HG03108 (cell line): ENCODE measurements around the gene FGF9.

Experiments used
- ATAC-seq: cut with Tn5 transposase; IDR thresholded peaks from one replicate; pipeline ENCODE4 v1.9.1; 2021; ENCODE audit warnings: moderate library complexity; ENCODE audit not compliant: unreplicated experiment

Gene FGF9

GRCh38 chr13:21670883-21671619 is at the start of gene FGF9:
Gene FGF9, plus strand, starts transcription at chr13:21671073. Its CDS starts 840 bp downstream, at chr13:21671913.
- peak; percentile 72 for ATAC-seq

GRCh38 chr13:21625366-21625765 is 45.5 kb upstream of the FGF9 start:
- ATAC-seq, result no peak

GRCh38 chr13:21632196-21632595 is 38.7 kb upstream of the FGF9 start:
- ATAC-seq, result no peak

DNA sequence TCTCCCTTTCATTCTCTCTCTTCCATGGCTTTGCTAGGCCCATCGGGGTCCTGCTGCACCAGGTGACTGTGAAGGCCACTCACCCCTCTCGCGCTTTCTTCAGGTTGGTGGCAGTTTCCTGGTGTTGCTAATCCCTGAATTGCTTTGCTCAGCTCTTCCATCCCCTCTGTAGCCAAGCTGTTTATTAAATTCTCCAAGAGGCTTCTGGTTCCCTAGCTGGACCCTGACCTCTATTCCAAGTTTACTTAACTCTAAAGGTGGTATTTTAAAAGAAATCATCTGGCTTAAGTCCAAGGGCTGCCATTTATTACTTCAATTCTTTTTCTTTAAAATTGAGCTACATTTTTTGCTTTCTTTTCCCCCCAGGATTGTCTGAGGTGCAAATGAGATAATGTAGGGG is 34.2 kb upstream of the FGF9 start:
- ATAC-seq, result no peak

GRCh38 chr13:21637296-21637695 is 33.6 kb upstream of the FGF9 start:
- ATAC-seq, result no peak

GRCh38 chr13:21638319-21639282 is 32.3 kb upstream of the FGF9 start:
- no peak for ATAC-seq

DNA sequence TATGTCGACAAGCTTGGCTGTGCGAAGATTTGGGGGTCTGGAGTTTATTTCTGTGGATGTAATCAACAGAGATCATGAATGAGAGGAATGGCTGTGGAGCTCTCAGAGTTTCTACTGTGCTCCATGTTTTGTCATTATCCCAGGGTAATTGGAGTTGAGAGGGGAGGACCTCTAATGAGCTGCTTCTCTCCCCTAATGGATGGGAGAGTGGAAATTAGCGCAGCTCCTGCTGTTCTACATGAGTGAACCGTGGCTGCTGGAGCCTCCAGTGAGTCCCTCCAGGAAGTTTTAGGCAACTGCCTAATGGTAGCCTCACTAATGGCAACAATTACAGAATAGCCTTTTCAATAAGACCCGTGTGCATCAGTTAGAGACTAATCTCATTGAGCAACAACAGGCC is 31.3 kb upstream of the FGF9 start:
- ATAC-seq, result no peak

DNA sequence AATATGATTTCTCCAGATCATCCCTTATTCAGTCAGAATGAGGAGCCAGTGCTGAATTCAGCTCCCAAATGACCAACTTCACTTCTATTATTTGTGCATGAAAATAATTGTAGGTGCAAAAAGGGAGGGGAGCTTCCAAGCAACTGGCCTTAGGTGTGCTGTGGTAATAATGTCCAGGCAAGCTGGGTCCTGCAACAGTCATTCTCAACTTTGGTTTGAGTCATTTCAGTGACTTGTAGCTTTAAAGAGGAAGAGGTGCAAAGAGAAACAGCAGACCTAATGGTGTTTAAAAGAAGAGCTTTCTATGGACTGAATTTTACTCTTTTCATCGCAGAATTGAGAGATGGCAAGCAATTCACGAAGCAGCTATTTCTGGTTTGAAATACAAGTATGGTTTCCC is 29.2 kb upstream of the FGF9 start:
- ATAC-seq, result no peak

DNA sequence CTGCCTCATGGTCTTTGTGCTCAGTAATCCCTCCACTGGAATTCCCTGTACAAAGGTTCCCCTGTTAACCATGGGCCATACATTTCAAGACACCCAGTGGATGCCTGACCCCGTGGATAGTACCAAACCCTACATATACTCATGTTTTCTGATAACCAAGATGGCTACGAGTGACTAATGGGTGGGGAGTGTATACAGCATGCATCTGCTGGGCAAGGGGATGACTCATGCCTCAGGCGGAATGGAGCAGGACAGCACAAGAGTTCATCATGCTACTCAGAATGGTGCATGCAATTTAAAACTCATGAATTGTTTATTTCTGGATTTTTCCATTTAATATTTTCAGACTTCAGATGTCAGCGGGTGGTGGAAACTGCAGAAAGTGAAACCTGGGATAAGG is 13.3 kb upstream of the FGF9 start:
- no peak for ATAC-seq

GRCh38 chr13:21659087-21659486 is 11.8 kb upstream of the FGF9 start:
- no peak for ATAC-seq

DNA sequence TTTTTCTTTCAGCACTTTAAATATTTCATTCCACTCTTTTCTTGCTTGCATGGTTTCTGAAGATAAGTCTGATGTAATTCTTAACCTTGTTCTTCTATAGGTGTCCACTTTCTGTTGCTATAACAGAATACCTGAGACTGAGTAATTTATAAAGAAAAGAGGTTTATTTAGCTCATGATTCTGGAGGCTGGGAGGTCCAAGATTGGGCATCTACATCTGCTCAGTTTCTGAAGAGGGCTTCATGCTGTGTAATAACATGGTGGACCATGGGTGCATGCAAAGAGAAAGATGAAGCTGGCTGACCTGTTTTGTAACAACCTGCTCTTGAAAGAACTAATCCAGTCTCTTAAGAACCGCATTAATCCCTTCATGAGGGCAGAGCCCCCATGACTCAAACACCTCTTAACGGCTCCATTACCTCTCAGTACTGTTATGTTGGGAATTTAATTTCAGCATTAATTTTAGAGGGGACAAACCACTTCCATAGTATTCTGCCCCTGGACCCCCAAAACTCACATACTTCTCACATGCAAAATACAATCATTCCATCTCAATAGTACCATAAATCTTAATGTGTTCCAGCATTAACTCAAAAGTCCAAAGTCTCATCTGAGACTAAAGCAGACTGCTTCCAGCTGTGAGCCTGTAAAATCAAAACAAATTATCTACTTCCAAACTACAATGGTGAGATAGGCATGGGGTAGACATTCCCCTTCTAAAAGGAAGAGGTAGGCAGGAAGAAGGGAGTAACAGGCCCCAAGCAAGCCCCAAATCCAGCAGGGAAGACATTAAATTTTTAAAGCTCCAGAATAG is 9.6 kb upstream of the FGF9 start:
- no peak for ATAC-seq

DNA sequence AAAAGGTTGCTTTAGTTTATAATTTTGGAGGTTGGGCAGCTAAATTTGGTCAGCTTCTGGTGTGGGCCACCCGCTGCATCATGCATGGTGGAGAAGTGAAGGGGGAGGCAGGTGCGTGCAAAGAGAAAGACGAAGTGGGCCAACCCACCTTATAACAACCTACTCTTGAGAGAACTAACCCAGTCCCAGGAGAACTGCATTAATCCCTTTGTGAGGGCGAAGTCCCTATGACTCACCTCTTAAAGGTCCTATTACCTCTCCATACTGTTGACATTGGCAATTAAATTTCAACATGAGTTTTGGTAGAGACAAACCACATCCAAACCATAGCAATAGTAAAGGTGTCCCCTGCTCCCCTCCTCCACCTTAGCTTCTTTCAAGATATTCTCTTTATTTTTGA is 7.7 kb upstream of the FGF9 start:
- ATAC-seq, result no peak

DNA sequence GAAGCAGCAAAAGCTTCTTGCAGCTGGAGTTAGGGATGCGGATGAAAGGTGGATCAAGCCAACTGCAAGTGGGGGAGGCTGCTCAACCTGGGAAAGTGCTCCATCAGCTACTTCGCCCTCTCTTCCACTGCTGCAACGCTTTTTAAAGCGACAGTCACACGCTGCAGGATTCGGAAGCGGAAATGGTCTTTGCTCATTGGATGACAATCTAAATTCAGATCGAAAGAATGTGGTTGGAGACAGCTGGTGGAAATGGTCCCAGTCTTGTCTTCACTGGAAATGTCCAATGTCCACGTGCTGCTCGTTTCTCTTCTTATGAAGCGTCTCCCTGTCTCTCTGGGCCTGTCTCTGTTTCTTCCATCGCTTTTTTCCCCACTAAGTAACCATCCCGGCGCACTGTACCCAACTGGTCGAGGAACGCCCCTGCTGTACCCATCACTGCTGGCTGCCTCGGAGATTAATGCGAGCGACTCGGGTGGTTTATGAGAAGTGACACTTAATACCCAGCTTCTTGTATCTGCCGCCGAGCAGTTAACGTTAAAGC is 2.1 kb upstream of the FGF9 start:
- ATAC-seq, result no peak

DNA sequence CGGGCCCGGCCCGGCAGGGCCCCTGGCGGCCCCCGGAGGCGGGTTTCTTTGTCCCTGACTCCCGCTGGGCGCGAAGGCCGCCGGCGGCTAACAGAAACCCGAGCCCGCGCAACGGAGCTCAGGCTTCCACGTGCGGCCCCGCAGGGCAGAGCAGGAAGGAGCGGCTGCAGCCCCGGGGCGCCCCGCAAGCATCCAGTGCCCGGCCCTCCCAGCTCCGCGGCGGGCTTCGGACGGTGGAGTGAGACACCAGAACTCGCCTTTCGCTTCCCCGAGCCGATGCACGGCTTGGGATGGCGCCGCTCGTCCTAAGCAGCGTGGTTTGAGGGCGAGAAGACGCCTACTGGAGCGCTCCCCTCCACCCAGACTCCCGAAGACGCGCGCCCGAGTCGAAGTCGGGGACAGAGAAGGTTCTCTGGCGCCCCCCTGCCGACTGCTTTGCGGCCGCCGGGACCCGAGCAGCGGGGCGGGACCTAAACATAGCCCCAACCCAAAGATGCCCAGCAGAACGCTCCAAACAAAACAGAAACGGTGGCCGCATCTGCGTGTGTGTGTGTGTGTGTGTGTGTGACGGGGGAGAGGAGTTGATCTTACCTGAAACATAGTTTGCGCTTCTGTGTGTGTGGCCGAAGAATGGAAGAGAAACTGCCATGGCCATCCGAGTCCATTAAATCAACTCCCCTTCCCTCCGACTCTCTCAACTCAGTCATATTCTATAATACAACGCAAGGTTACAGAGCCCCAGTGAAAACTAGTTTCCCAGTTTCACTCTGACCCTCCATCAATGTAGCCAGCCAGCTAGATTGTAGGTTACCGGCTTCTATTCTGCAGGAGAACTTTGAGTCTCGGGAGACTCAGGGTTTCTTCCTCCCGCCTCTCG is 629 bp upstream of the FGF9 start:
- peak; percentile 36 for ATAC-seq

- no peak for ATAC-seq
Measured at GRCh38 chr13:21671620-21672286, 880 bp downstream of the FGF9 start.

DNA sequence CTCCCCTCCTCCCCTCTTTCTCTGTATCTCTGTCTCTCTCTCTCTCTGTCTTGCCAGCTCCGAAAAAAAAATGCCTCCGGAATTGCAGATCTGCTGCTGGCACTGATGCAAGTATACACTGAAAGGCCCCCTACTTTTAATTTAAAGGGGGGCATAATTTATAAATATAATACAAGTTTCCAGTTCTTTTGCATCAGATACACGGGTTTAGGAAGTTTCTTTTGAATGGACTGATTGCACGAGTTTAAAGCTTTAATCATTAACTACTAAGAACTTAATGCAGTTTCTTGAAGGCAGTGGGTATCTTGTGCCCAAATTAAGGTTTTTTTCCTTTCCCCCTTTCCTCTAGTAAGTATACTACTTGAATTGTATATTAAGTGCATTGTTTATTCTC is 1.4 kb downstream of the FGF9 start:
- ATAC-seq, result no peak

GRCh38 chr13:21672796-21673538 is 2.1 kb downstream of the FGF9 start:
- no peak for ATAC-seq

DNA sequence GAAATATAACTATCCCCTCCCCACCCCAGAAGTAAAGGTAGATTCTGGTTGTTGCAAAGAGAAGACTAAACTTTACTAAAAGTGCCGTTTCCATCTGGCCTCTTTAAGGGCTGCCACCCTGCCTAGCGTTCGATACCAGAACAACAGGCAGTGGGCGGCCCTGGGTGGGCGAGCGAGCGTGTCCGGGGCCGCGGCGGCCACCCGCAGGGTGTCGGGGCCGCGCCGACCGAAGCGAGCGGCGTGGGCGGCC is 2.6 kb downstream of the FGF9 start:
- peak; percentile 8 for ATAC-seq
